ENCODE measurements around the gene AGAP3. TPM values are rescaled to one million over a fixed set of nuclear protein-coding genes. Genes with fewer than 3 reads are reported as not detected.

The AGAP3 gene
- total and polyA plus RNA-seq, 4 donors = 3.9 to 27.0 (median 17.6) TPM

DNA sequence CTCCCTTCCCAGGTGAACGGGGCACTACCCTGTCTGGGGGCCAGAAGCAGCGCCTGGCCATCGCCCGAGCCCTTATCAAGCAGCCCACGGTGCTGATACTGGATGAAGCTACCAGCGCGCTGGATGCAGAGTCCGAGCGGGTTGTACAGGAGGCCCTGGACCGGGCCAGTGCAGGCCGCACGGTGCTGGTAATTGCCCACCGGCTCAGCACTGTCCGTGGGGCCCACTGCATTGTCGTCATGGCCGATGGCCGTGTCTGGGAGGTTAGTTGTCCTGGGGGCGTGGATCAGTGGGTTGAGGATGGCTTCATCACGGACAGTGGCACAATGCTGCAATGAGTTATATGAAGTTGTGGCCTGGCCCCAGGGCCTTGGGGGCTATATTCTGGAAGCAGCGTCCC lies 42.3 kb upstream of the AGAP3 start:
- Histone ChIP-seq H3K4me1 (ENCODE audit: control insufficient read depth in 4 of 4, insufficient read depth in 4 of 4, low read length in 3 of 4) (peaks cover 0 to under 1% (median 0%) of the 10 kb centered on the region in 4 donors), H3K36me3 (ENCODE audit: control insufficient read depth in 4 of 4, insufficient read depth in 3 of 4, low read depth in 1 of 4, low read length in 3 of 4) (peaks cover 0 to 13% (median 0%) of the 10 kb centered on the region in 4 donors), H3K27me3 (ENCODE audit: control insufficient read depth in 4 of 4, insufficient read depth in 4 of 4, low read length in 3 of 4) (no peaks in the 10 kb centered on the region), H3K4me3 (ENCODE audit: low read depth in 1 of 3, low read length in 3 of 3) (no peak overlapping the region), H3K9ac (ENCODE audit: low read depth in 1 of 2, low read length in 2 of 2) (no peak overlapping the region), H3K27ac (ENCODE audit: low read depth in 1 of 2, low read length in 2 of 2) (no peak overlapping the region), H3K9me3 (ENCODE audit: control insufficient read depth in 4 of 4, low read length in 3 of 4) (no peaks in the 10 kb centered on the region)
- 95% methylated on average over 20 of the region's 20 CpGs for WGBS
- no peak for TF ChIP-seq SP1 (IDR thresholded peaks at IDR 0.05)
- TF ChIP-seq EGR1 (IDR thresholded peaks at IDR 0.05; ENCODE audit: low read depth in 2 of 2) = no peak
- no peak for TF ChIP-seq JUND (IDR thresholded peaks at IDR 0.05)
- no peak for TF ChIP-seq HNF4A (conservative IDR thresholded peaks at IDR 0.05)
- TF ChIP-seq FOXA1 (IDR thresholded peaks at IDR 0.05) = no peak
- no peak for TF ChIP-seq FOXA2 (IDR thresholded peaks at IDR 0.05)
- no peak for TF ChIP-seq HNF4G (IDR thresholded peaks at IDR 0.05)
- no peak for TF ChIP-seq GABPA (IDR thresholded peaks at IDR 0.05 in 1 of 2, conservative IDR thresholded peaks at IDR 0.05 in 1 of 2)
- no peak for TF ChIP-seq YY1 (IDR thresholded peaks at IDR 0.05)
- TF ChIP-seq TAF1 (conservative IDR thresholded peaks at IDR 0.05) = no peak
- no peak for TF ChIP-seq RAD21 (IDR thresholded peaks at IDR 0.05)
- TF ChIP-seq ATF3 (IDR thresholded peaks at IDR 0.05) = no peak
- TF ChIP-seq REST (IDR thresholded peaks at IDR 0.05) = no peak
- no peak for TF ChIP-seq MAX (IDR thresholded peaks at IDR 0.05)
- TF ChIP-seq NR2F2 (IDR thresholded peaks at IDR 0.05) = no peak
- TF ChIP-seq CTCF (IDR thresholded peaks at IDR 0.05; ENCODE audit: low read depth, low read length, missing input control) = no peak
- TF ChIP-seq RXRA (IDR thresholded peaks at IDR 0.05) = no peak
- DNase-seq (ENCODE audit: low spot score) = no peak

DNA sequence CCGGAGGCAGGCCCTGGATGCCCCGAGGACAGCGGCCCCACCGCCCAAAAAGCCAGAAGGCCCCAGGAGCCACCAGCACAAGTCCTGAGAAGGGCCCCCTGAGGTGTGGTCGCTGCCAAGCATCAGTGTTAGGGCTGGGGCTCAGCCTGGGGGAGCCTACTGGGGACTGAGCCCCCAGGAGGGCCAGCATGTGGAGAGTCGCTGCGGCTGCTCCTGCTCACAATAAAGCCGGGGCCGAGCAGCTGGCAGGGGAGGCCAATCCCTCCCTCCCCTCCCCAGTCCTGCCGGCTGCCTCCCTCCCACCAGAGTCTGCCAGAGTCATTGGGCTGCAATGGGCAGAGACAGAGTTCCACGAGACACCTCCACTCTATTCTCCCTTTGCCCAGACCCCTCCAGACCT lies 41.0 kb upstream of the AGAP3 start:
- no peak overlapping the region for H3K9ac ChIP-seq (ENCODE audit: low read depth in 1 of 2, low read length in 2 of 2)
- H3K4me1 ChIP-seq (ENCODE audit: control insufficient read depth in 4 of 4, insufficient read depth in 4 of 4, low read length in 3 of 4) = no peaks in the 10 kb centered on the region
- no peaks in the 10 kb centered on the region for H3K9me3 ChIP-seq (ENCODE audit: control insufficient read depth in 4 of 4, low read length in 3 of 4)
- no peaks in the 10 kb centered on the region for H3K27me3 ChIP-seq (ENCODE audit: control insufficient read depth in 4 of 4, insufficient read depth in 4 of 4, low read length in 3 of 4)
- peaks cover 0 to 13% (median 0%) of the 10 kb centered on the region in 4 donors for H3K36me3 ChIP-seq (ENCODE audit: control insufficient read depth in 4 of 4, insufficient read depth in 3 of 4, low read depth in 1 of 4, low read length in 3 of 4)
- H3K4me3 ChIP-seq (ENCODE audit: low read depth in 1 of 3, low read length in 3 of 3) = no peak overlapping the region
- WGBS = 96% methylated on average over 11 of the region's 11 CpGs
- no peak overlapping the region for H3K27ac ChIP-seq (ENCODE audit: low read depth in 1 of 2, low read length in 2 of 2)
- DNase-seq (ENCODE audit: low spot score) = no peak
- TF ChIP-seq GABPA (IDR thresholded peaks at IDR 0.05 in 1 of 2, conservative IDR thresholded peaks at IDR 0.05 in 1 of 2) = no peak
- no peak for TF ChIP-seq FOXA2 (IDR thresholded peaks at IDR 0.05)
- TF ChIP-seq HNF4A (conservative IDR thresholded peaks at IDR 0.05) = no peak
- TF ChIP-seq RAD21 (IDR thresholded peaks at IDR 0.05) = no peak
- TF ChIP-seq YY1 (IDR thresholded peaks at IDR 0.05) = no peak
- no peak for TF ChIP-seq MAX (IDR thresholded peaks at IDR 0.05)
- no peak for TF ChIP-seq SP1 (IDR thresholded peaks at IDR 0.05)
- no peak for TF ChIP-seq ATF3 (IDR thresholded peaks at IDR 0.05)
- no peak for TF ChIP-seq CTCF (IDR thresholded peaks at IDR 0.05; ENCODE audit: low read depth, low read length, missing input control)
